ENCODE results near the gene GRM8. TPM values are rescaled to one million over a fixed set of nuclear protein-coding genes. Genes with fewer than 3 reads are reported as not detected.

Gene GRM8
- total and polyA plus RNA-seq, 8 donors = 0.11 to 1.2 (median 0.89) TPM

- WGBS, 2 donors = 87 to 93% methylated on average over 6 of the region's 6 CpGs
- no peaks in the 10 kb centered on the region for H3K27me3 ChIP-seq
- no peak for DNase-seq
- intact Hi-C loops (cut with DNase I) = no loop called here
- no peaks in the 10 kb centered on the region for H3K9me3 ChIP-seq
- peaks cover 0 to 10% (median 0%) of the 10 kb centered on the region in 3 donors for H3K4me1 ChIP-seq
- TF ChIP-seq, protein P1, sequence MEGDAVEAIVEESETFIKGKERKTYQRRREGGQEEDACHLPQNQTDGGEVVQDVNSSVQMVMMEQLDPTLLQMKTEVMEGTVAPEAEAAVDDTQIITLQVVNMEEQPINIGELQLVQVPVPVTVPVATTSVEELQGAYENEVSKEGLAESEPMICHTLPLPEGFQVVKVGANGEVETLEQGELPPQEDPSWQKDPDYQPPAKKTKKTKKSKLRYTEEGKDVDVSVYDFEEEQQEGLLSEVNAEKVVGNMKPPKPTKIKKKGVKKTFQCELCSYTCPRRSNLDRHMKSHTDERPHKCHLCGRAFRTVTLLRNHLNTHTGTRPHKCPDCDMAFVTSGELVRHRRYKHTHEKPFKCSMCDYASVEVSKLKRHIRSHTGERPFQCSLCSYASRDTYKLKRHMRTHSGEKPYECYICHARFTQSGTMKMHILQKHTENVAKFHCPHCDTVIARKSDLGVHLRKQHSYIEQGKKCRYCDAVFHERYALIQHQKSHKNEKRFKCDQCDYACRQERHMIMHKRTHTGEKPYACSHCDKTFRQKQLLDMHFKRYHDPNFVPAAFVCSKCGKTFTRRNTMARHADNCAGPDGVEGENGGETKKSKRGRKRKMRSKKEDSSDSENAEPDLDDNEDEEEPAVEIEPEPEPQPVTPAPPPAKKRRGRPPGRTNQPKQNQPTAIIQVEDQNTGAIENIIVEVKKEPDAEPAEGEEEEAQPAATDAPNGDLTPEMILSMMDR (IDR thresholded peaks at IDR 0.05) = no peak
- H3K4me3 ChIP-seq = no peak overlapping the region
- no peak for ATAC-seq
- H3K27ac ChIP-seq = no peak overlapping the region
- no peak for FAIRE-seq
- no peaks in the 10 kb centered on the region for H3K36me3 ChIP-seq
These were observed 806.8 kb downstream of the GRM8 start for GRCh38 chr7:126445991-126446390.

DNA sequence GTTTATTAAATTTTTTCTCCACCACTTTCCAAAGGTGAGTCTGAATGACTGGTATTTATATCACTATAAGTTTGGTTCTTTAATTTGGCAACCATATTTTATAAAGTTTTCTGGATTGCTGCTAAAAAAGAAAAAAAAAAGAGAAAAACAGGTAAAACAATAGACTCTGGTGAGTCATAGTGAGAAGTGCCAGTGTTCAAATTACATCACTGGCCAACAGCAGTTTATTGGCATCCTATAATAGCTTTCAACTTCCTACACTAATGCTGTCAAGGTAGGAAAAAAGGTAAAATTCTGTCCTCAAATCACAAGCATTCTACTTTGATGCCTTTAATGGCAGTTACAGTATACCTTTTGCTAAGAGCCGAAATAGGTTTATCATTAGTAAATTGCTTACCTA lies 808.8 kb downstream of the GRM8 start:
- no peak overlapping the region for H3K4me3 ChIP-seq
- DNase-seq (no peak), ATAC-seq (no peak), FAIRE-seq (no peak)
- H3K36me3 ChIP-seq = no peaks in the 10 kb centered on the region
- H3K9me3 ChIP-seq = no peaks in the 10 kb centered on the region
- peaks cover 0 to 12% (median 0%) of the 10 kb centered on the region in 3 donors for H3K4me1 ChIP-seq
- intact Hi-C loops (cut with DNase I) = no loop called here
- TF ChIP-seq, protein P1 (IDR thresholded peaks at IDR 0.05) = no peak
- WGBS, 2 donors = 89 to 95% methylated on average over 1 of the region's 1 CpG
- H3K27me3 ChIP-seq = no peaks in the 10 kb centered on the region
- no peak overlapping the region for H3K27ac ChIP-seq

- H3K27me3 ChIP-seq = no peaks in the 10 kb centered on the region
- no peak overlapping the region for H3K4me3 ChIP-seq
- intact Hi-C loops (cut with DNase I) = no loop called here
- DNase-seq (no peak), ATAC-seq (no peak), FAIRE-seq (no peak)
- no peak overlapping the region for H3K27ac ChIP-seq
- H3K4me1 ChIP-seq = peaks cover 0 to 12% (median 0%) of the 10 kb centered on the region in 3 donors
- TF ChIP-seq, protein P1 (IDR thresholded peaks at IDR 0.05) = no peak
- no peaks in the 10 kb centered on the region for H3K36me3 ChIP-seq
- no peaks in the 10 kb centered on the region for H3K9me3 ChIP-seq
- 87 to 92% methylated on average over 3 of the region's 3 CpGs for WGBS, 2 donors
These were observed 809.8 kb downstream of the GRM8 start for GRCh38 chr7:126442908-126443307.

DNA sequence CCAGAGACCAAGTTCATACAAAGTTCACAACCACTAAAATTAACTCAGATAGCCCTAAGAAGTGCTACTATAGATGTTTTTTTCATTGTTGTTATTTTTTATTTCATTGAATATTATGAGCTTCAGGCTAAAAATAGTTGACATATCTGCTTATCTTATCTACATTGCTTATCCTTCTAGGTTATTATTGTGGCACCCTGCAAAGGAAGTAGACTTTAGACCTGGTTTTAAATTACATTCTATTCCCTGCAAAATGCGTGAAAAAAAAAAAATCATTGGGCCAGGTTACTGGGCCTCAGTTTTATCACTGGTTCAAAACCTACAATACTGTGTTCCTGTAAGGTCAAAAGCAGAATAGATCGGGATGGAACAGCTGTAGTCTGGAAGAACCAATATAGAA lies 811.0 kb downstream of the GRM8 start:
- ATAC-seq (peak in 2 of 4 donors; percentile 42 to 44), FAIRE-seq (no peak), DNase-seq (no peak)
- Histone ChIP-seq H3K9me3 (no peaks in the 10 kb centered on the region), H3K27ac (no peak overlapping the region), H3K4me1 (peaks cover 0 to 12% (median 0%) of the 10 kb centered on the region in 3 donors), H3K36me3 (no peaks in the 10 kb centered on the region), H3K4me3 (no peak overlapping the region), H3K27me3 (no peaks in the 10 kb centered on the region)
- WGBS, 2 donors = 51 to 53% methylated on average over 2 of the region's 2 CpGs
- TF ChIP-seq, protein P1 (IDR thresholded peaks at IDR 0.05) = no peak
- intact Hi-C loops (cut with DNase I) = no loop called here

GRCh38 chr7:126440542-126440941 lies 812.2 kb downstream of the GRM8 start:
- WGBS, 2 donors = 93 to 94% methylated on average over 2 of the region's 2 CpGs
- DNase-seq = no peak
- Histone ChIP-seq H3K4me3 (no peak overlapping the region), H3K4me1 (peaks cover 5 to 18% (median 10%) of the 10 kb centered on the region in 3 donors), H3K9me3 (no peaks in the 10 kb centered on the region), H3K27me3 (no peaks in the 10 kb centered on the region), H3K27ac (no peak overlapping the region), H3K36me3 (no peaks in the 10 kb centered on the region)
- FAIRE-seq = peak; percentile 20
- TF ChIP-seq, protein P1 (IDR thresholded peaks at IDR 0.05) = no peak
- intact Hi-C loops (cut with DNase I) = no loop called here
- ATAC-seq = no peak
